WTC11 (cell line): ENCODE data around the gene FHL5. TPM values are rescaled to one million over a fixed set of nuclear protein-coding genes. Genes with fewer than 3 reads are reported as not detected.

Experiments
- ATAC-seq: fragments of 200-7000 bp; cut with Tn5 transposase; 2 replicates; pipeline ENCODE4 v1.10.0; 2021; ENCODE audit warnings: mild to moderate bottlenecking, moderate library complexity
- CTCF ChIA-PET: fragments of 300-600 bp; sonication (Branson Sonifier 250); formaldehyde crosslinking; loops from one replicate; lab custom pipeline; 2021; ENCODE audit warnings: antibody characterized with exemption; lab: Charles Lee
- POLR2A ChIA-PET: fragments of 350-600 bp; sonication (Branson Sonifier 250); formaldehyde crosslinking; loops from one replicate; lab custom pipeline; 2021; ENCODE audit warnings: antibody characterized with exemption; lab: Charles Lee
- DNase-seq: peaks from one replicate; pipeline ENCODE4 v3.0.0; 2021; ENCODE audit warnings: low spot score
- H3K27ac Mint-ChIP-seq: 2 replicates; pipeline ENCODE4 v1.8.0; 2021; ENCODE audit warnings: mixed read lengths
- H3K27me3 Mint-ChIP-seq: 2 replicates; pipeline ENCODE4 v1.8.0; 2021; ENCODE audit warnings: low read depth, mild to moderate bottlenecking, moderate library complexity, mixed read lengths
- H3K36me3 Mint-ChIP-seq: 2 replicates; pipeline ENCODE4 v1.8.0; 2021; ENCODE audit warnings: mixed read lengths
- H3K4me1 Mint-ChIP-seq: 2 replicates; pipeline ENCODE4 v1.8.0; 2022; ENCODE audit warnings: mixed read lengths
- H3K4me3 Mint-ChIP-seq: 2 replicates; pipeline ENCODE4 v1.8.0; 2021; ENCODE audit warnings: mild to moderate bottlenecking, moderate library complexity, mixed read lengths
- H3K9me3 Mint-ChIP-seq: 2 replicates; pipeline ENCODE4 v1.8.0; 2021; ENCODE audit warnings: mixed read lengths
- CREB1 ChIP-seq: sonication (generic); formaldehyde crosslinking; IDR thresholded peaks from 2 replicates; pipeline ENCODE4 v1.8.0; 2023; ENCODE audit warnings: mild to moderate bottlenecking, missing genetic modification reagents
- JAZF1 ChIP-seq: fragments of 250-450 bp; sonication (Bioruptor Pico); IDR thresholded peaks from 2 replicates; pipeline ENCODE4 v1.9.0; 2021; ENCODE audit warnings: moderate library complexity, mild to moderate bottlenecking, inconsistent platforms
- MYBL2 ChIP-seq: sonication (generic); formaldehyde crosslinking; IDR thresholded peaks from 2 replicates; pipeline ENCODE4 v1.8.1; 2023; ENCODE audit warnings: mild to moderate bottlenecking, moderate library complexity, missing genetic modification reagents
- RELA ChIP-seq: sonication (generic); formaldehyde crosslinking; IDR thresholded peaks from 2 replicates; pipeline ENCODE4 v1.8.1; 2022; ENCODE audit warnings: missing genetic modification reagents, mild to moderate bottlenecking, borderline replicate concordance
- TP53 ChIP-seq: sonication (generic); formaldehyde crosslinking; IDR thresholded peaks from 2 replicates; pipeline ENCODE4 v1.8.1; 2023; ENCODE audit warnings: mild to moderate bottlenecking, missing genetic modification reagents
- ZNF121 ChIP-seq: sonication (generic); formaldehyde crosslinking; IDR thresholded peaks from 2 replicates; pipeline ENCODE4 v1.8.0; 2023; ENCODE audit warnings: missing genetic modification reagents
- total RNA-seq: library from RNA; stranded (reverse); gene quantifications from 3 replicates; pipeline ENCODE4 v1.2.3, GENCODE V29; 2021
- TF ChIP-seq, protein P1 (sequence below): fragments of 250-450 bp; sonication (Bioruptor Pico); IDR thresholded peaks from 2 replicates; pipeline ENCODE4 v2.1.2; 2022; ENCODE audit warnings: mild to moderate bottlenecking, moderate library complexity
- TF ChIP-seq, protein P2 (sequence below): fragments of 250-450 bp; sonication (Bioruptor Pico); IDR thresholded peaks from 2 replicates; pipeline ENCODE4 v1.8.0; 2021; ENCODE audit warnings: mild to moderate bottlenecking
- TF ChIP-seq, protein P3 (sequence below): sonication (generic); formaldehyde crosslinking; IDR thresholded peaks from 2 replicates; pipeline ENCODE4 v1.8.1; 2022; ENCODE audit warnings: missing genetic modification reagents, borderline replicate concordance
- TF ChIP-seq, protein P4 (sequence below): sonication (generic); formaldehyde crosslinking; conservative IDR thresholded peaks from 2 replicates; pipeline ENCODE4 v1.8.1; 2022; ENCODE audit warnings: mild to moderate bottlenecking, missing genetic modification reagents

Gene FHL5
- total RNA-seq, 1 experiment from 2014 or later, result not detected

DNA sequence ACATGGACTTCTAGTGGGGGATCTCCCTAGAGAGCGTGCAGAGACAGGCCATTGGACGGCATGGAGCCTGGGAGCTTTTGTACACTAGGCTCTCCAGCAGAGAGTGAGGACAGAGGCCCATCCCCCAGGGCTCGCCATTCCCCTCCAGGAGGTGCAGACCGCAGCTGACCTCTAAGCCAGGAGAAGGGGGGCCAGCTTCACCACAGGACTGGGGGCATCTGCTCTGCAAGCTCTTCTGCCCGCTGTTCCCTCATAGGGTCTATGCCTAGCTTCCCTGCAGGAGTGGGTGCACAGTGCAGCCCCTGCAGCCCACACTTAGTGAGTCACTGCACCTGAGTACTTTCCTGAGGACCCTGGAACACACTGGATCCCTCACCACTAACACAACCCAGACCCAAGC lies 94.4 kb downstream of the FHL5 start:
- no peaks in the 10 kb centered on the region for H3K36me3 Mint-ChIP-seq
- no peaks in the 10 kb centered on the region for H3K27me3 Mint-ChIP-seq
- ATAC-seq, result no peak
- DNase-seq, result no peak
- H3K4me1 Mint-ChIP-seq, result no peaks in the 10 kb centered on the region
- no peak for TF ChIP-seq RELA (CRISPR knock-in tag)
- TF ChIP-seq TP53 (CRISPR knock-in tag), result no peak
- TF ChIP-seq, protein P1, sequence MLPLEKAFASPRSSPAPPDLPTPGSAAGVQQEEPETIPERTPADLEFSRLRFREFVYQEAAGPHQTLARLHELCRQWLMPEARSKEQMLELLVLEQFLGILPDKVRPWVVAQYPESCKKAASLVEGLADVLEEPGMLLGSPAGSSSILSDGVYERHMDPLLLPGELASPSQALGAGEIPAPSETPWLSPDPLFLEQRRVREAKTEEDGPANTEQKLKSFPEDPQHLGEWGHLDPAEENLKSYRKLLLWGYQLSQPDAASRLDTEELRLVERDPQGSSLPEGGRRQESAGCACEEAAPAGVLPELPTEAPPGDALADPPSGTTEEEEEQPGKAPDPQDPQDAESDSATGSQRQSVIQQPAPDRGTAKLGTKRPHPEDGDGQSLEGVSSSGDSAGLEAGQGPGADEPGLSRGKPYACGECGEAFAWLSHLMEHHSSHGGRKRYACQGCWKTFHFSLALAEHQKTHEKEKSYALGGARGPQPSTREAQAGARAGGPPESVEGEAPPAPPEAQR (CRISPR knock-in tag), result no peak
- TF ChIP-seq, protein P2, sequence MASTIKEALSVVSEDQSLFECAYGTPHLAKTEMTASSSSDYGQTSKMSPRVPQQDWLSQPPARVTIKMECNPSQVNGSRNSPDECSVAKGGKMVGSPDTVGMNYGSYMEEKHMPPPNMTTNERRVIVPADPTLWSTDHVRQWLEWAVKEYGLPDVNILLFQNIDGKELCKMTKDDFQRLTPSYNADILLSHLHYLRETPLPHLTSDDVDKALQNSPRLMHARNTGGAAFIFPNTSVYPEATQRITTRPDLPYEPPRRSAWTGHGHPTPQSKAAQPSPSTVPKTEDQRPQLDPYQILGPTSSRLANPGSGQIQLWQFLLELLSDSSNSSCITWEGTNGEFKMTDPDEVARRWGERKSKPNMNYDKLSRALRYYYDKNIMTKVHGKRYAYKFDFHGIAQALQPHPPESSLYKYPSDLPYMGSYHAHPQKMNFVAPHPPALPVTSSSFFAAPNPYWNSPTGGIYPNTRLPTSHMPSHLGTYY (CRISPR knock-in tag), result no peak
- TF ChIP-seq CREB1, result no peak
- TF ChIP-seq MYBL2 (CRISPR knock-in tag), result no peak
- no peak overlapping the region for H3K4me3 Mint-ChIP-seq
- no peak overlapping the region for H3K27ac Mint-ChIP-seq
- peaks cover 6% of the 10 kb centered on the region for H3K9me3 Mint-ChIP-seq
- ChIA-PET POLR2A (no interaction called here), CTCF (no interaction called here)

DNA sequence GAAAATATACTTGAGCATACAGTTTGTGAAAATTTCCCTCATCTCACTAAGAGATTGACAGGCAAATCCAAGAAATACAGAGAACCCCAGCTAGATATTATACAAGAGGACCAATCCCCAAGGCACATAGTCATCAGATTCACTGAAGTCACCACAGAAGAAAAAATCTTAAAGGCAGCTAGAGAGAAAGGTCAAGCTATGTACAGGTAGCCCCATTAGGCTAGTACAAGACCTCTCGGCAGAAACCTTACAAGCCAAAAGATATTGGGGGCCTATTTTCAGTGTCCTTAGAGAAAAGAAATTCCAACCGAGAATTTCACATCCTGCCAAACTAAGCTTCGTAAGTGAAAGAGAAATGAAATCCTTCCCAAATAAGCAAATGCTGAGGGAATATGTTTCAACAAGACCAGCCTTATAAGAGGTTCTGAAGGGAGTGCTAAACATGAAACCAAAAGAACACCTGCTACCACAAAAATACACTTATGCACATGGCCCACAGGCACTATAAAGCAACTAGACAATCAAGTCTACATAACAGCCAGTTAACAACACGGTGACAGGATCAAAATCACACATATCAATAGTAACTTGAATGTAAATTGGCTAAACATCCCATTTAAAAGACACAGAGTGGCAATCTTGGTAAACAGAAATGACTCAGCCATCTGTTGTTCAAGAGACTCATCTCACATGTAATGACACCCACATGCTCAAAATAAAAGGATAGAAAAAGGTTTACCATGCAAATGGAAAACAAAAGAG lies 96.3 kb downstream of the FHL5 start:
- H3K36me3 Mint-ChIP-seq, result no peaks in the 10 kb centered on the region
- no peaks in the 10 kb centered on the region; the same call in 1 of the 2 replicates for H3K27me3 Mint-ChIP-seq
- ChIA-PET POLR2A (no interaction called here), CTCF (no interaction called here)
- H3K27ac Mint-ChIP-seq, result no peak overlapping the region
- DNase-seq (no peak), ATAC-seq (no peak)
- TF ChIP-seq, protein P3, sequence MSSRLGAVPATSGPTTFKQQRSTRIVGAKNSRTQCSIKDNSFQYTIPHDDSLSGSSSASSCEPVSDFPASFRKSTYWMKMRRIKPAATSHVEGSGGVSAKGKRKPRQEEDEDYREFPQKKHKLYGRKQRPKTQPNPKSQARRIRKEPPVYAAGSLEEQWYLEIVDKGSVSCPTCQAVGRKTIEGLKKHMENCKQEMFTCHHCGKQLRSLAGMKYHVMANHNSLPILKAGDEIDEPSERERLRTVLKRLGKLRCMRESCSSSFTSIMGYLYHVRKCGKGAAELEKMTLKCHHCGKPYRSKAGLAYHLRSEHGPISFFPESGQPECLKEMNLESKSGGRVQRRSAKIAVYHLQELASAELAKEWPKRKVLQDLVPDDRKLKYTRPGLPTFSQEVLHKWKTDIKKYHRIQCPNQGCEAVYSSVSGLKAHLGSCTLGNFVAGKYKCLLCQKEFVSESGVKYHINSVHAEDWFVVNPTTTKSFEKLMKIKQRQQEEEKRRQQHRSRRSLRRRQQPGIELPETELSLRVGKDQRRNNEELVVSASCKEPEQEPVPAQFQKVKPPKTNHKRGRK, result no peak
- TF ChIP-seq JAZF1 (no peak), ZNF121 (CRISPR knock-in tag) (no peak)
- TF ChIP-seq, protein P4, sequence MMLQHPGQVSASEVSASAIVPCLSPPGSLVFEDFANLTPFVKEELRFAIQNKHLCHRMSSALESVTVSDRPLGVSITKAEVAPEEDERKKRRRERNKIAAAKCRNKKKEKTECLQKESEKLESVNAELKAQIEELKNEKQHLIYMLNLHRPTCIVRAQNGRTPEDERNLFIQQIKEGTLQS (CRISPR knock-in tag), result no peak
- H3K9me3 Mint-ChIP-seq, result peaks cover 17% of the 10 kb centered on the region
- no peak overlapping the region for H3K4me3 Mint-ChIP-seq
- H3K4me1 Mint-ChIP-seq, result no peaks in the 10 kb centered on the region

Other genes with a start within 250 kb of the FHL5 start
- 14.3 to 15.3 TPM (median 14.4 TPM) in 3 replicates for gene UFL1, start 41.3 kb upstream of the FHL5 start, total RNA-seq